HG03342 (cell line): ENCODE data around the gene SLC7A6OS.

Experiments
- ATAC-seq: cut with Tn5 transposase; IDR thresholded peaks from one replicate; pipeline ENCODE4 v1.9.1; 2021; ENCODE audit warnings: mild to moderate bottlenecking, moderate library complexity; ENCODE audit not compliant: unreplicated experiment

Gene SLC7A6OS

DNA sequence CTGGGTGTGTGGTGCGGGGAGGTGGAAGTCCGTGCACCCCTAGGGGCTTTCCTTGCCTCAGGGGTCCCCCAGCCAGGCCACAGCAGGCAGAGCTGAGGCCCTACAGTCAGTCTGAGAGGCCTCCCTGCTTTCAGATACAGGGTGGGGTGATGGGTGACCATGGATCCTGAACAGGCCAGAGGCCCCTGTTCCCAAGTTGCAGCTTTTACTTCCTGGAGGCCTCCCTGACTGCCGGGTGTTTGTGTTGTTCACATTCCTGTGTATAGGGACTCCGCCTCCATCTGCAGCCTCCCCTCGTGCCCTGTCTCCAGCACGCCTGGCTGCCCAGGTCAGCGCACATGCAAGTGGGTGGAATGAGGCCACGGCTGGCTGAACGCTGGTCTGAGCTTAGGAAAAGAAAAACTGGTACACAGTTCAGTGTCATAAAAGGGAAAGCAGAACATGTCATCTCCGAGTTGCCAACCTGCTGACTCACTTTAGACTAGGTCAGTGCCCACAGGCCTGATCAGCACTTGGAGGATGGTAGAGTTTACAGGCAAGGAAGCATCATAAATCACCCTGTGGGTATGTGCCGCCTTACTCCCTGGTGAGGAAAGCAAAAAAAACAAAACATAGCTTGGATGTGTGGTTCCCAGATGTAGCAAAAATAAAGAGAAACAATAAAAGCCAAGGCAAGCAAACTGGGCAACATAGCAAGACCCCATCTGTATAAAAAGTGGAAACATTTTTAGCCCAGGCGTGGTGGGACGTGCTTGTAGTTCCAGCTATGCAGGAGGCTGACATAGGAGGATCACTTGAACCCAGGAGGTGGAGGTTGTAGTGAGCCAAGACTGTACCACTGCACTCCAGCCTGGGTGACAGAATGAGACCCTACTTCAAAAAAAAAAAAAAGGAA is 52.6 kb downstream of the SLC7A6OS start:
- ATAC-seq: peak; percentile 14

DNA sequence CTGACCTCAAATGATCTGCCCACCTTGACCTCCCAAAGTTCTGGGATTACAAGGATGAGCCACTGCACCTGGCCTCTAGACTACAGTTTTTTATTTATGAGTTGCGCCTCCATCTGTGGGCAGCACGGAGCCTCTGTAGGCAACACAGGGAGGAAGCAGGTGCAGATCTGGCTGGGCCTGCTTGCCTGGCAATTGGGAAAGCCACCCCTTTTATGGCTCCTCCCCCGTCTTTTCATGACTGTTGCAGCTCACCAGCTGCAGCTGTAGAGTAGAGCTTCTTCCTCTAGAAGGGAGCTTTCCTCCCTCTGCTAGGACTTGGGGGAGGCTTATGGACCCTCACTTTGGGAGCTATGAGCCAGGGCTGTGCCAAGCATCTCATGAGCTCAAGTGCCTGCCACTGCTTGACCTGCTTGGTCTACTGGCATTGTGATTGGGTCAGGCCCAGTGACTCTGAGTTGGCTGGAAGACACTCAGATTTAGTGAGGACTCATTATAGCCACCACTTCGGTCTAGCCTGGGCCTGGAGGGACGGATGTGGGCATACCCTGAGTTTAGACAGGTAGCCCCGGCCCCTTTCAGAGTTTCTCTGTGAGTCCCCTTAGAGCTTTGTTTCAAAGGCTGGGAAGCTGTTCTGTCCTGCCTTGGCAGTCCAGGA is 53.4 kb downstream of the SLC7A6OS start:
- peak; percentile 55 for ATAC-seq

DNA sequence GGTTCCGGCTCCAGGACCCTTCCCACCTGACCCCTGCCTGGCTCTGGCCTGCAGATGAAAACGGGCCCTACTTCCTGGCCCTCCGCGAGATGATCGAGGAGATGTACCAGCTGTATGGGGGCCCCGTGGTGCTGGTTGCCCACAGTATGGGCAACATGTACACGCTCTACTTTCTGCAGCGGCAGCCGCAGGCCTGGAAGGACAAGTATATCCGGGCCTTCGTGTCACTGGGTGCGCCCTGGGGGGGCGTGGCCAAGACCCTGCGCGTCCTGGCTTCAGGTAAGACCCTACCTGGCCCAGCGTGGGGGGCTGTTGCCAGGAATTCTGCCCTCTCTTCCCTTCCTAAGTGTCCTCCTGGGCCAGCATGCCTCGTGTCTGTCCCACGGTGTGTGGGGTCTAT is 55.0 kb downstream of the SLC7A6OS start:
- no peak for ATAC-seq

DNA sequence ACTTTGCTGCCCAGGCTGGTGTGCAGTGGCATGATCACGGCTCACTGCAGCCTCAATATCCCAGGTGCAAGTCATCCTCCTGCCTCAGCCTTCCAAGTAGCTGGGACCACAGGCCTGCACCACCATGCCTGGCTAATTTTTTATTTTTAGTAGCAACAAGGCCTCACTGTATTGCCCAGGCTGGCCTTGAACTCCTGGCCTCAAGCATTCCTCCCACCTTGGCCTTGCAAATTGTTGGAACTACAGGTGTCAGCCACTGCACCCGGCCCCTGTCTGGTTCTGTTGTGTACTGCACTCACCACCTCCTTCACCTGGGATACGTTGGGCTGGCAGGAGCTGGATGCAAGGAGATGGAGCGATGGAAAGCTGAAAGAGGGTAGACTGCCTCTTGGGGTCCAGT is 57.0 kb downstream of the SLC7A6OS start:
- ATAC-seq: no peak

DNA sequence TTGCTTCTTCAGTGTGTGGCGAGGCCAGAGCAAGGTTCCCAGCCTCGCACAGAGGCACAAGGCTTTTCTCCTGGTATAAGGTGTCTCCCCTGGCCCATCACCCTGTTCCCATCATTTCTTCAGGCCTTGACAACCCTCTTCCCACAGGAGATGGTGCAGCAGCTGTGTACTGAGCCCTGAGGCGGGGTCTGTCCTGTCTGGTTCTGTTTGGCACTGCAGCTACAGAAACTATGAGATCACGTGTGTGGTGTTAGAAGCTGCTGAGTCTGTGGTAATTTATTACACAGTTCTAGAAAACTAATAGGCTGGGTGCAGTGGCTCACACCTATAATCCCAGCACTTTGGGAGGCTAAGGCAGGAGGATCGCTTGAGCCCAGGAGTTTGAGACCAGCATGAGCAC is 58.4 kb downstream of the SLC7A6OS start:
- no peak for ATAC-seq

DNA sequence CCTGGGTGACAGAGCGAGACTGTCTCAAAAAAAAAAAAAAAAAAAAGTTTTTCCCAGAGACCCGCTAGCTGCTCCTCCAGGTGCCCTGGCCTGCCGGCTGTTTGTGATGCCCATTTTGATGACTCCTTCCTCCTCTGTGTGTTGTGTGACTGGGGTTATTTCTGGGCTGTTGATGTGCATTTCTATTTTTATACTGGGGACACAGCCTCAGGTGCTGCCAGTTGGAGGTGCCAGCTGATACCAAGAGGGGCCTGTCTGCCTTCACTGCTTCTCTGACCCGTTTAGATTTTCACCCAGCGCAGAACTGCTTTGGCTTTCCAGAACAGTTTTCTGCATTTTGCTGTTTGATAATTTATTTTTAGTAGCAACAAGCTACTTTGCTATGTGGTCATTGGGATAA is 58.9 kb downstream of the SLC7A6OS start:
- no peak for ATAC-seq

DNA sequence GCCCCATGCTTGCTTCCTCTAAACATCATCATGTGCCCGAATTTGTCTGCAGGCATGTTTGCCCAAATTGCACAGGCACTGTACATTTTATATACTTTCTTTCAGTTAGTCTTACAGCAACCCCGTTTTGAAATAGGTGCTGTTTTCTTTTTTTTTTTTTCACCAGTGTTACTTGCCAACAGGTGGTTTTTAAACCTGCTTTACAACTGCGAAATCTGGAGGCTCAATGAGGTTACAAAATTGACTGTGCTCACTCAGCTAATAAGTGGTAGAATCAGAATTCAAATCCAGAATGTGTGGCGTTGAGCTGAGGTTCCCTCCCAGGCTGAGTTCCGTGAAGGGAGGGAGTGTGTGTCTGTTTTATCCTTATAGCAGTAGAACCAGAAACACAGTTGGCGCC is 59.8 kb downstream of the SLC7A6OS start:
- ATAC-seq: no peak

DNA sequence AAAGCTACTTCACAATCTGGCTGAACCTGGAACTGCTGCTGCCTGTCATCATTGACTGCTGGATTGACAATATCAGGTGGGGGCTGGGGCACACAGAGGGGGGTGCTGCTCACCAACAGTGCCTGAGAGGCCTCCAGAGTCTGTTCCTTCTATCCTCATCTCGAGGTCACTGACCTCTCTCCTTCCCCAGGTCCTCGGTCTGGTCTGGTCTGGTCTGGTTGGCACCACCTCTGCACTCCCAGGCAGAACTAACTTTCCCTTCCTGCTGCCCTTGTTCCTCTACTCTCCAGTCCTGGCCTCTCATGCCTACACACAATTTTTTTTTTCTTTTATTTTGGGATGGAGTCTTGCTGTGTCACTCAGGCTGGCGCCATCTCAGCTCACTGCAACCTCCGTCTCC is 61.4 kb downstream of the SLC7A6OS start:
- ATAC-seq: no peak
